Activated naive CD8-positive, alpha-beta T cell treated with anti-CD3 and anti-CD28 coated beads, Interleukin-2, amount 10 ng/mL, durations not matched to agents 7 days and 5 days (primary cell): ENCODE measurements around the gene ENTREP1. TPM values are rescaled to one million over a fixed set of nuclear protein-coding genes. Genes with fewer than 3 reads are reported as not detected.

Experiments used
- ATAC-seq: fragments of 150-1000 bp; cut with Tn5 transposase; one replicate; pipeline ENCODE4 v1.10.0; 2021; ENCODE audit warnings: low read depth, moderate library complexity
- POLR2A ChIA-PET: fragments of 350-600 bp; sonication (Branson Sonifier 250); formaldehyde crosslinking; loops from one replicate; lab custom pipeline; 2021; ENCODE audit warnings: antibody characterized with exemption; lab: Charles Lee
- DNase-seq: peaks from one replicate; pipeline ENCODE4 v3.0.0; 2021
- H3K27ac Mint-ChIP-seq: one replicate; pipeline ENCODE4 v1.8.0; 2022; ENCODE audit warnings: mild to moderate bottlenecking, mixed read lengths
- H3K27me3 Mint-ChIP-seq: one replicate; pipeline ENCODE4 v1.8.0; 2022; ENCODE audit warnings: mild to moderate bottlenecking, moderate library complexity, mixed read lengths
- H3K36me3 Mint-ChIP-seq: one replicate; pipeline ENCODE4 v1.8.0; 2021; ENCODE audit warnings: mild to moderate bottlenecking, mixed read lengths
- H3K4me1 Mint-ChIP-seq: one replicate; pipeline ENCODE4 v1.8.0; 2021; ENCODE audit warnings: mixed read lengths
- H3K4me3 Mint-ChIP-seq: one replicate; pipeline ENCODE4 v1.8.0; 2022; ENCODE audit warnings: mild to moderate bottlenecking, moderate library complexity, mixed read lengths
- H3K9me3 Mint-ChIP-seq: one replicate; pipeline ENCODE4 v1.8.0; 2021; ENCODE audit warnings: mixed read lengths
- total RNA-seq, 2 experiments: library from RNA; stranded (reverse); gene quantifications; one replicate each; pipeline ENCODE4 v1.2.3, GENCODE V29; 2021

ENTREP1 gene
- total RNA-seq, 2 experiments from 2014 or later = not detected

DNA sequence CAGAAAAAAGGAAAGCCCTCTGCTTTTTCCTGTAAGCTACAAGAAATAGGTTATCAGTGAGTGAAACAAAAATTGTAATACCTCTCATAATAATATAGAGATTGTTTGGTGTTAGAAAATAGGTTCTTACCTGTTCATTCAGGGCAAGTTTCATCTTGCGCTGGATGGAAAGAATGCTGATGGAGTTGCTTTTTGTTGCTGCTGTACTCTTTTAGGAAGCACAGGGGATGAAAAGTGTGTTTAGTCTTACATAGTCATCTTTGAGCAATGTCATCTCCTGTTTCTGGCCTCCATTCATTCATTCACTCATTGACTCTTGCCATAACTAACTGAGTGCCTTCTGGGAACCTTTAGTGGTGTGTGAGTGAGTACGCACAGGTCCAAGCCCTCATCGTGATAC, 6.4 kb downstream of the ENTREP1 start:
- Mint-ChIP-seq H3K4me3 (no peak overlapping the region), H3K9me3 (no peaks in the 10 kb centered on the region), H3K4me1 (no peaks in the 10 kb centered on the region), H3K36me3 (no peaks in the 10 kb centered on the region), H3K27me3 (peaks cover 31% of the 10 kb centered on the region), H3K27ac (no peak overlapping the region)
- no peak for ATAC-seq
- no peak for DNase-seq
- POLR2A ChIA-PET = no interaction called here

DNA sequence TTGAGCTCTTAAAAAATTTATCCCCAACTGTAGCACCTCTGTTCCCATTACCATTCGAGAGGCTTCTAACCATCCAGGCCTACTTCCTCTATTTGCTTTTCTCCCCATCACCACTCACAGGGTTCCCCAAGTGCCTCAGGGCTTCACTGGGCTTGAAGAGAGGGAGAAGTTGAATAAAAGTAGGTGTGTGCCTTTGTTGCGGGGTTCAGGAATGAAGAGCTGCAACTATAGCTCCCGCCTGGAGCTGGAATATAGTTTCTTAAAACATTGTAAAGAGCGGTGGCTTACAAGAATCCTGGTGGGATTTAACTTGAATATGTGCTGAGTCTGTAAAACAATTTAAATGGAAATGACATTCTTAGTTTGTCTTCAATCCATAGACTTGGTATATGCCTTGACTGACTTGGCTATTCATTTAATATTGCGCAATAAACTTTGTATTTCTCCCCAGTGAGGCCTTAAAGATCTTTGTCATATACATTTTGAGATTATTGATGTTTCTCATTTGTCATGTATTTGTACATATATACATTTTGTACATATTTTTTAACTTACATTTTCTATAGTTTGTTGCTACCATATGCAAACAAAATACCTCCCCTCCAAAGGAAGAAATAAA, 7.2 kb downstream of the ENTREP1 start:
- H3K27ac Mint-ChIP-seq = no peak overlapping the region
- H3K4me3 Mint-ChIP-seq = no peak overlapping the region
- no peaks in the 10 kb centered on the region for H3K36me3 Mint-ChIP-seq
- no peaks in the 10 kb centered on the region for H3K9me3 Mint-ChIP-seq
- ATAC-seq (no peak), DNase-seq (no peak)
- POLR2A ChIA-PET = no interaction called here
- H3K4me1 Mint-ChIP-seq = no peaks in the 10 kb centered on the region
- peaks cover 25% of the 10 kb centered on the region for H3K27me3 Mint-ChIP-seq

DNA sequence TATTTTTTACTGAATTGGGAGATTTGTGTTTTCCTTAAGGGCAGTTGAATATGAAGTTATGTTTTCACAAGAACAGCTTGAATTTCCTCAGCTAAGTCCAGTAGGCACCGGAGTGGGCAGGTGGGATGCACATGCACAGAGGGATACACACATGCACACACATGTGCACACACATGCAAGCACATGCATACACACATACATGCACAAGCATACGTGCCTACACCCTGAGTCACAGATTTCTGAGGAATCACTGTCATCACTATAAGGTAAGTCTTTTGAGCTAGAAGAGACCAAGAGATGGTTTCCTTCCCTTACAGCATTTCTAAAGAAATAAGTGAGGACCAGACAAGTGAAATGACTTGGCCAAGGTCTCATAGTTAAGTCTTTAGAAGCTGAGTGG, 8.7 kb downstream of the ENTREP1 start:
- no peaks in the 10 kb centered on the region for H3K36me3 Mint-ChIP-seq
- H3K27ac Mint-ChIP-seq = no peak overlapping the region
- no peaks in the 10 kb centered on the region for H3K4me1 Mint-ChIP-seq
- H3K4me3 Mint-ChIP-seq = no peak overlapping the region
- DNase-seq = no peak
- H3K27me3 Mint-ChIP-seq = peaks cover 19% of the 10 kb centered on the region
- H3K9me3 Mint-ChIP-seq = no peaks in the 10 kb centered on the region
- POLR2A ChIA-PET = no interaction called here
- ATAC-seq = no peak

DNA sequence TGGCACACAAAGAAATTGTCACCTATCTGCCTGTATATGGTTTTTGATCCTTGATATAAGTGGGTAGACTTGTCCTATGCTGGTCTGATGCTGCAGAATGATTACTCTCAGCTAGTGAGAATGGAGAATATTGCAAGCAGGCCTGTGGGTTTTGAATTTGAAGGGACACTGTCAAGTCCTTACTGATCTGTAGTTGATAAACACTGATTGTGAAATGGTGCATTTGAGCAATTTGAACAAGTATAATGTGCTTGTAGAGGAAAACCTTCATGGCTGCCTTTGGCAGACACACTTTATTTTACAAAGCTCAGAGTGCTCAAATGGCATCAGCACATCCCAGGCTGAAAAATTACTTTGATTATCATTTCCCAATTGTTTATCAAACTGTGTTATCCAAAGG, 9.3 kb downstream of the ENTREP1 start:
- H3K4me3 Mint-ChIP-seq = no peak overlapping the region
- no peak overlapping the region for H3K27ac Mint-ChIP-seq
- POLR2A ChIA-PET = no interaction called here
- DNase-seq (no peak), ATAC-seq (no peak)
- no peaks in the 10 kb centered on the region for H3K4me1 Mint-ChIP-seq
- H3K9me3 Mint-ChIP-seq = no peaks in the 10 kb centered on the region
- H3K36me3 Mint-ChIP-seq = no peaks in the 10 kb centered on the region
- H3K27me3 Mint-ChIP-seq = peaks cover 16% of the 10 kb centered on the region

DNA sequence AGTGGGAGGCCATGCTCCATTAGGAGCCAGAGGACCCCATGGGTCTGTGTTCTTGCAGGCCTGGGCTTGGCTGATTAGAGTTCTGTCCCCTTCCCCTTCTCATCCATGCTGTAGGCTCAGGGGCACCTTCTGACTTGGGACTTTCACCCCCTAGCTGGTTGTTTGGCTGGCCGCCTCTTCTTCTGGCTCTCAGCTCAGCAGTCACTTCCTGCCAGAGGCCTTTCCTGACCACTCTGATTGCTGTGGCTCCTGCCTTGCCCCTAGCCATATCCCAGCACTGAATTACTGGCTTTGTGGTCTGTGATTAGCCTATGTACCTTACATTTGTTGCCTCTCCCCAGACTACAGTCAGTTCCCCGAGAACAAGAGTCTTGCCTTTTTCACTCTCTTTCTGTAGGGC, 14.6 kb downstream of the ENTREP1 start:
- H3K36me3 Mint-ChIP-seq = no peaks in the 10 kb centered on the region
- ATAC-seq (no peak), DNase-seq (no peak)
- peaks cover 6% of the 10 kb centered on the region for H3K27me3 Mint-ChIP-seq
- no peaks in the 10 kb centered on the region for H3K9me3 Mint-ChIP-seq
- no peaks in the 10 kb centered on the region for H3K4me1 Mint-ChIP-seq
- POLR2A ChIA-PET = no interaction called here
- H3K27ac Mint-ChIP-seq = no peak overlapping the region
- H3K4me3 Mint-ChIP-seq = no peak overlapping the region

DNA sequence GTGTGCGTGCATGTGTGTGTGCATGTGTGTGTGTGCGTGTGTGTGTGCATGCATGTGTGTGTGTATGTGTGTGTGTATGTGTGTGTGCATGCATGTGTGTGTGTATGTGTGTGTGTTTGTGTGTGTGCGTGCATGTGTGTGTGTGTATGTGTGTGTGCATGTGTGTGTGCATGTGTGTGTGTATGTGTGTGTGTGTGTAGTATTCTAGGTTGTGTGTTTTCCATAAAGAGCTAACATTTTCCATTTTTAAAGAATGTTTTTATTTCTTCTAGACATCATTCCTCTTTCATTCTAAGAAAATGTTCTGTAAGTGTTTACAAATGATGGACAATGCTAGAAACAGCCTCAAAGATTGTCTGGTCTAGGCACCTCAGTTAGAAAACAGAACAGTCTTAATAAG, 15.6 kb downstream of the ENTREP1 start:
- H3K9me3 Mint-ChIP-seq = no peaks in the 10 kb centered on the region
- H3K27ac Mint-ChIP-seq = no peak overlapping the region
- no peak for ATAC-seq
- no peaks in the 10 kb centered on the region for H3K36me3 Mint-ChIP-seq
- H3K4me3 Mint-ChIP-seq = no peak overlapping the region
- POLR2A ChIA-PET = no interaction called here
- no peaks in the 10 kb centered on the region for H3K4me1 Mint-ChIP-seq
- peaks cover 3% of the 10 kb centered on the region for H3K27me3 Mint-ChIP-seq
- no peak for DNase-seq

DNA sequence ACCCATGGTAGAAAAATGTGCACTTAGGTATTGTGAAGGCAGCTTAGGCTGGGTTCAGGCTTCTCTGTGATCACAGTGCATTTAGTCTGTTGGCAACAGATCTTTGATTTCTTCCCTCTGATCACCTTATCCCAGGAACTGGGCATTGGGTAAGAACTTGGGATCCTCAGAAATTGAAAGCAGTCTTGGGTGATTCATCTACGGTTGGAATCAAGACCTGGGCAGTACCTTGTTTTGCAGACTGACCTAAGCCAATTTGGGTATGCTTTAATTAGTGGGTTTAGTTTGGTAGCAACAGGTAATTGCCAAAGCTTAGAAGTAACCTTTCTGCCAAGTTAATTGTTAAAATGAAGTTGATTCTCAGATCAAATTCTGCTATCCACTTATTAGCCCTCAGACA, 17.8 kb downstream of the ENTREP1 start:
- Mint-ChIP-seq H3K4me1 (no peaks in the 10 kb centered on the region), H3K36me3 (no peaks in the 10 kb centered on the region), H3K27me3 (peaks cover 3% of the 10 kb centered on the region), H3K4me3 (no peak overlapping the region), H3K9me3 (no peaks in the 10 kb centered on the region), H3K27ac (no peak overlapping the region)
- POLR2A ChIA-PET = no interaction called here
- DNase-seq (no peak), ATAC-seq (no peak)

DNA sequence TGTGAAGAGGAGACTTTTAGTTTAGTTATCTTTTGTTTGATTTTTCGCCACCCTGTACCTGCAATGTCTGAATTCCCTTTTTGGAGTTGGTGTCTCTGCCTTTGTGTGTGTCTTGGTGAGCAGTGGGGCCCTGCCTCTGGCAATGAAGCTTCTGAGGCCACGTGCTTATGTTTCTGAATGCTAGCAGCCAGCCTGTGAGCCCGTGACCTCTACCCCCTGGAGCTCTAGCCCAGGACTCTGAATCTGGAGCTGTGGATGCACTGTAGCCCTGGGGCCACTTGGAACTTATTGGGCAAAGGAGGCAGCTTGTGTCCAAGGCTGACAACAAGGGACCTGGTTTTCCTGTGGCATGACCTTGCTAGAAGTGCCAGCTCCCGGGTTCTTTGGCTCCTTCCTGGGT, 19.4 kb downstream of the ENTREP1 start:
- Mint-ChIP-seq H3K36me3 (no peaks in the 10 kb centered on the region), H3K27me3 (peaks cover 3% of the 10 kb centered on the region), H3K4me3 (no peak overlapping the region), H3K27ac (no peak overlapping the region), H3K4me1 (no peaks in the 10 kb centered on the region), H3K9me3 (no peaks in the 10 kb centered on the region)
- ATAC-seq (no peak), DNase-seq (no peak)
- POLR2A ChIA-PET = no interaction called here

DNA sequence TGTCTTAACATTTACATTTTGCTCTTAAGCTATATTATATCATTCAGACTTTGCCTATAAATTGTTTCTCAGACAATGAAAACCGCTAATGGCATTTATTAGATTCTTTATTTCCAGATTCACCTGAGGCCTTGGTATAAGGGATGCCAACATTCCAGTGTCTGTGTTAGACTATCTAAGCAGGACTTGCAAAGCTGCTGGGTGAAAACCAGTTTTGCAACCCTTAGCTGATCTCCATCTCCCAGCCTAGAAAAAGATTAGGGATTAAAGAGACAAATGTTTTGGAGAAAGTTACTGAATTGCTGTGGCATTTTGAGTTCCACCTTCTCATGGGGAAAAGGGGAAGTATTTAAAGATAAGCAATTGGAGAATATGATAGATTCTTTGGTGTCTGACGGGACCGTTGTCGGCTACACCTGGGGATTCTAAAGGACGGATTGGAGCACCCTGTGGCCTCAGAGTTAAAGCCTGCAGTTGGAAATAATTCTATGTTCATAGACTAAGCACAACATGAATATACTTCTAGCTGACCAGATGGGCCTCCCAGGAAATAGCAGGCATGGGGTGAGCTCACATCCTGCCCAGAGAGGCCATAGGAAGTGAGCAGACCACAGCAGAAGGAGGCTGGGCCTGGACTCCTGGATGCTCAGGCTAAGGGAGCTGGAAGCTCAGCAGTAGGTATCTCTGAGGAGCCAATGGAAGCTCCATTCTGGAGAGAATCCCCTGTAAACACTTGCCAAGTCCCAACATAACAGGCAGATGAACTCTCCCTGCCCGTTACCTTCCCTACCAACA, 21.8 kb downstream of the ENTREP1 start:
- peaks cover 3% of the 10 kb centered on the region for H3K27me3 Mint-ChIP-seq
- no peaks in the 10 kb centered on the region for H3K36me3 Mint-ChIP-seq
- H3K9me3 Mint-ChIP-seq = no peaks in the 10 kb centered on the region
- POLR2A ChIA-PET = no interaction called here
- no peak overlapping the region for H3K27ac Mint-ChIP-seq
- no peak overlapping the region for H3K4me3 Mint-ChIP-seq
- H3K4me1 Mint-ChIP-seq = no peaks in the 10 kb centered on the region
- no peak for DNase-seq
- no peak for ATAC-seq

DNA sequence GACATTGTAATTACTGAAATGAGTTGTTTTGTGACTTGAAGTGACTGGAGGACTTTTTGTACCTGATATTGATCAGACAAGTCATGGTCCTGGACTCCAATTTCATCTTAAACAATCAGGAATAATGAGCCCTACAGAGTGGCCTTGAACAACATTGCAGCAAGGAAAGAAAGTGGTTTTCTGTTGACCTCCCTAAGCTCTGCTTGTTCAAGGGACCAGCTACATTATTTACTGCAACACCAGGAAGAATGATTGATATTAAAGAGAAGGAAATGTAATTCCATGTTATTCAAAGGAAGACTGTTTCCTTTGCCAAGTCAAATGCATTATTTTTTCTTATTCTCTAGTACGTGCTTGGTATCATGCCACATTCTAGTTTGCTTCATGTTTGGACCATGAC, 22.6 kb downstream of the ENTREP1 start:
- no peaks in the 10 kb centered on the region for H3K9me3 Mint-ChIP-seq
- no peak overlapping the region for H3K27ac Mint-ChIP-seq
- no peaks in the 10 kb centered on the region for H3K27me3 Mint-ChIP-seq
- H3K36me3 Mint-ChIP-seq = no peaks in the 10 kb centered on the region
- no peak overlapping the region for H3K4me3 Mint-ChIP-seq
- no peaks in the 10 kb centered on the region for H3K4me1 Mint-ChIP-seq
- ATAC-seq (no peak), DNase-seq (no peak)
- POLR2A ChIA-PET = no interaction called here

DNA sequence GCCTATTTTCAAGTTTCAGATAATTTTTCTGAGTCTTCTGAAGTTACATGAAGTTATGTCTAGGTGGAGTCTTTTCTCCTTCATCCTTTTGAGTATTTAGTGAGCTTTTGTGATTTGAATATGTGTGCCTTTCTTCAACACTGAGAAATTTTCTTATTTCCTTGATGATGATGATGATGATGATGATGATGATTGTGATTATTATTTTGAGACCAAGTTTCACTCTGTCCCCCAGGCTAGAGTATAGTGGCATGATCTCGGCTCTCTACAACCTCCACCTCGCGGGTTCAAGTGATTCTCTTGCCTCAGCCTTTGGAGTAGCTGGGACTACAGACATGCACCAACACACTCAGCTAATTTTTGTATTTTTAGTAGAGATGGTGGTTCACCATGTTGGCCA, 26.2 kb downstream of the ENTREP1 start:
- ATAC-seq (no peak), DNase-seq (no peak)
- H3K27me3 Mint-ChIP-seq = no peaks in the 10 kb centered on the region
- H3K27ac Mint-ChIP-seq = no peak overlapping the region
- H3K36me3 Mint-ChIP-seq = no peaks in the 10 kb centered on the region
- POLR2A ChIA-PET = no interaction called here
- no peak overlapping the region for H3K4me3 Mint-ChIP-seq
- H3K9me3 Mint-ChIP-seq = no peaks in the 10 kb centered on the region
- H3K4me1 Mint-ChIP-seq = no peaks in the 10 kb centered on the region

DNA sequence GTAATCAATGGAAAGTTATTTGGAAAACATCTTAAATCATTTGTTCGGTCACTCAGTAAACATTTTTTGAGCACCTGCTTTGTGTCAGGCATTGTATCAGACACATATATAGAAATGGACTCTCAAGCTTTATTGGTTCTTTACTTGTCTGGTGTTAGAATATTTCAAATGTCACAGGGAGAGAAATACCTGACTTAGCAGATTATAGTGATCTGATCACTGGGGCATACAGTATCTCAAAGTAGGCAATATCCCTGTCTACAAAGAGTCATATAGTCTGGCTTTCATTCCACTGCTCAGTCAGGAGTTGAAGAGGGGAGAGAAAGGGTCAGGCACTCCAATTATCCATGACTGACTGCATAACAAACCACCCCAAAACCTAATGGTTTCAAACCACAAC, 30.2 kb downstream of the ENTREP1 start:
- H3K27ac Mint-ChIP-seq = no peak overlapping the region
- H3K27me3 Mint-ChIP-seq = peaks cover 2% of the 10 kb centered on the region
- POLR2A ChIA-PET = no interaction called here
- no peaks in the 10 kb centered on the region for H3K36me3 Mint-ChIP-seq
- no peaks in the 10 kb centered on the region for H3K4me1 Mint-ChIP-seq
- DNase-seq (no peak), ATAC-seq (no peak)
- H3K9me3 Mint-ChIP-seq = no peaks in the 10 kb centered on the region
- no peak overlapping the region for H3K4me3 Mint-ChIP-seq

DNA sequence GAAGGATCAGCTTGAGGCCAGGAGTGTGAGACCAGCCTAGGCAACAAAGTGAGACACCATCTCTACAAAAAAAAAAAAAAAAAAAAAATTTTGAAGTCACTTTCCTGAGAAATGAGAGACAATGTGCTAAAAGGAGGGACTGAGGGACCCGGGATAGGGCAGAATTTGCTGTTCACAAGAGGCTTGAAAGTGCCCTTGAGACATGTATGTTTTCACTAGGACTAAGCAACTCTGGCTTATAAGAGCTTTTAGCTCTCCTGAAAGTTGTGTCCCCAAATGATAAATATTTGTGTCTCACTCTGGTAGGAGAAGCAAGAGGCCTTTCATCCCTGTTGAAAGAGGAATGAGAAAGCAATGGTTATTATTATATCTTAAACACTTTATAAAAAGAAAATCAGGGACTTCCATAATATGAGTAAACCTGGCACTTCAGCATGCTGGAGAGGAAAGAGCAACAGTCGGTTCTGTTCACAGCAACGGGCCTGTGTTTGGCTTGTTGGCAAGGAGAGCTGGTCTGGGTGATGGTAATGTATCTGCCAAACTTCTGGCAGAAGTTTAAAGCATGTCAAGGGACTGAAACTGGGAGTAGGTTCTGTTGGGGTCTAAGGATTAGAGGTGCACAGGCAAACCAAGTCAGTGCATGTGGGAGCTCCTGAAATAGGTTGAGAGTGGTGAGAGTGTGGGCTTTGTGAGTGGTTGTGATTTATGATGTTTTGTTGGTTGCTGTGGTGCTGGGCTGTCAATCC, 32.2 kb downstream of the ENTREP1 start:
- Mint-ChIP-seq H3K36me3 (no peaks in the 10 kb centered on the region), H3K27me3 (peaks cover 2% of the 10 kb centered on the region), H3K9me3 (no peaks in the 10 kb centered on the region), H3K27ac (no peak overlapping the region), H3K4me1 (no peaks in the 10 kb centered on the region), H3K4me3 (no peak overlapping the region)
- DNase-seq = no peak
- POLR2A ChIA-PET = no interaction called here
- no peak for ATAC-seq

DNA sequence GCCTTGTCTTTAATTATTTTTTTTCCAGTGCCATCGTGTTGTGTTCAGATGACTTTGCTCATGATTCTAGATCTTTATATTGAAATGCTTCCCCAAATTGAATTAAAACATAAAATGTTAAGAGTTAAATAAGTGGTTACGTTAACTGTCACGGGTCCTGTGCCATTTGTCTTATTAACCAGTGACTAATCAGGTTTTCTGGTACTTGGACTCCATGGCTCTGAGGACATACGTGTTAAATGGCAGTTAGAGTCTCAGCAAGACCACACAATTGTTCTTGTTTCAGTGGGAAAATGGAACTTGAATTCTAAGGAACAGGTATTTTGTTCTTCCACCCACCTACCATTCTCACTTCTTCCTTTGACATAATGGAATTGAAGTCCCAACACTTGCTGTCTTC, 32.8 kb downstream of the ENTREP1 start:
- peaks cover 2% of the 10 kb centered on the region for H3K27me3 Mint-ChIP-seq
- no peak overlapping the region for H3K4me3 Mint-ChIP-seq
- no peak overlapping the region for H3K27ac Mint-ChIP-seq
- no peaks in the 10 kb centered on the region for H3K36me3 Mint-ChIP-seq
- no peak for ATAC-seq
- DNase-seq = no peak
- POLR2A ChIA-PET = no interaction called here
- no peaks in the 10 kb centered on the region for H3K4me1 Mint-ChIP-seq
- no peaks in the 10 kb centered on the region for H3K9me3 Mint-ChIP-seq
